H1 (cell line): ENCODE measurements around the gene AGPAT4. TPM values are rescaled to one million over a fixed set of nuclear protein-coding genes. Genes with fewer than 3 reads are reported as not detected.

Experiments used
- CTCF ChIA-PET: fragments of 300-600 bp; sonication (Branson Sonifier 250); formaldehyde crosslinking; loops from one replicate; lab custom pipeline; 2021; ENCODE audit not compliant: partially characterized antibody; lab: Charles Lee
- POLR2A ChIA-PET: fragments of 300-600 bp; sonication (Branson Sonifier 250); formaldehyde crosslinking; loops from one replicate; lab custom pipeline; 2021; ENCODE audit warnings: inconsistent platforms; ENCODE audit not compliant: partially characterized antibody; lab: Charles Lee
- DNase-seq, 2 experiments: peaks; one replicate each; pipeline versions ENCODE4 v3.0.0 to v3.0.0-alpha.2; 2010 to 2022; ENCODE audit warnings: low spot score in 2 of 2, low read depth in 1 of 2, mixed read lengths in 1 of 2
- FAIRE-seq: peaks from 2 replicates; lab custom pipeline; 2011; peaks lifted over from hg19 to GRCh38; lab: Jason Lieb, UNC
- H2AFZ ChIP-seq: 2 replicates; pipeline ENCODE4 v1.8.1; 2012; ENCODE audit warnings: low read length, inconsistent platforms
- H2AK5ac ChIP-seq: 2 replicates; pipeline ENCODE4 v1.6.1; 2013; ENCODE audit warnings: low read depth, low read length
- H2BK120ac ChIP-seq: replicated peaks from 2 replicates; pipeline ENCODE3; 2013; ENCODE audit warnings: low read depth, low read length, inconsistent platforms
- H2BK12ac ChIP-seq: 2 replicates; pipeline ENCODE4 v1.6.1; 2013; ENCODE audit warnings: low read depth, low read length
- H2BK15ac ChIP-seq: 2 replicates; pipeline ENCODE4 v1.6.1; 2013; ENCODE audit warnings: low read length
- H2BK20ac ChIP-seq: 2 replicates; pipeline ENCODE4 v1.6.1; 2013; ENCODE audit warnings: low read length
- H2BK5ac ChIP-seq: 2 replicates; pipeline ENCODE4 v1.6.1; 2013; ENCODE audit warnings: low read depth, low read length
- H3K14ac ChIP-seq: 2 replicates; pipeline ENCODE4 v1.6.1; 2013; ENCODE audit warnings: inconsistent platforms; ENCODE audit not compliant: insufficient read length
- H3K18ac ChIP-seq: 2 replicates; pipeline ENCODE4 v1.6.1; 2013; ENCODE audit warnings: low read length; ENCODE audit errors: extremely low read depth
- H3K23ac ChIP-seq: 2 replicates; pipeline ENCODE4 v1.6.1; 2013; ENCODE audit warnings: inconsistent platforms; ENCODE audit not compliant: insufficient read length
- H3K23me2 ChIP-seq: 2 replicates; pipeline ENCODE4 v1.6.1; 2013; ENCODE audit warnings: low read depth, low read length
- H3K27ac ChIP-seq: 2 replicates; pipeline ENCODE4 v1.6.1; 2011; ENCODE audit warnings: low read depth, low read length, inconsistent platforms
- H3K27me3 ChIP-seq, 4 experiments: replicated peaks in 1 of 4; 1 replicate in 1 of 4; 2 replicates in 3 of 4; pipeline versions ENCODE4 v1.6.1 to v1.8.1; 2011 to 2013; ENCODE audit warnings: low read length in 3 of 4, mild to moderate bottlenecking in 3 of 4, inconsistent platforms in 2 of 4, mixed read lengths in 2 of 4, moderate library complexity in 1 of 4; ENCODE audit not compliant: control insufficient read depth in 3 of 4, insufficient read depth in 3 of 4; ENCODE audit errors: extremely low read depth in 1 of 4
- H3K36me3 ChIP-seq, 4 experiments: 2 replicates each; pipeline versions ENCODE4 v1.6.1 to v1.8.1; 2011 to 2013; ENCODE audit warnings: mild to moderate bottlenecking in 4 of 4, low read length in 3 of 4, moderate library complexity in 2 of 4, control low read depth in 1 of 4, inconsistent platforms in 1 of 4; ENCODE audit not compliant: insufficient read depth in 4 of 4, control insufficient read depth in 2 of 4
- H3K4ac ChIP-seq: replicated peaks from 2 replicates; pipeline ENCODE3; 2013; ENCODE audit warnings: low read length, low read depth, mixed read lengths, inconsistent platforms; ENCODE audit not compliant: insufficient read length
- H3K4me1 ChIP-seq, 4 experiments: replicated peaks in 1 of 4; 1 replicate in 1 of 4; 2 replicates in 3 of 4; pipeline versions ENCODE4 v1.6.1 to v1.8.1; 2011 to 2013; ENCODE audit warnings: low read length in 3 of 4, inconsistent platforms in 2 of 4, mixed read lengths in 1 of 4; ENCODE audit not compliant: insufficient read depth in 4 of 4, control insufficient read depth in 3 of 4
- H3K4me2 ChIP-seq, 2 experiments: 2 replicates each; pipeline versions ENCODE4 v1.6.1 to v1.8.1; 2011 to 2013; ENCODE audit warnings: low read depth in 2 of 2, low read length in 2 of 2, control low read depth in 1 of 2, inconsistent platforms in 1 of 2, mild to moderate bottlenecking in 1 of 2; ENCODE audit not compliant: insufficient read depth in 1 of 2
- H3K4me3 ChIP-seq, 4 experiments: fragments of 200-600, 300-600 bp in 1 of 4; sonication (generic), shearing (Covaris generic), sonication (Bioruptor Twin) in 1 of 4; 2 replicates each; pipeline versions ENCODE4 v1.5.1 to v1.8.1; 2011 to 2016; ENCODE audit warnings: low read length in 4 of 4, low read depth in 3 of 4, control low read depth in 2 of 4, inconsistent platforms in 2 of 4, mild to moderate bottlenecking in 2 of 4, mixed read lengths in 1 of 4, moderate library complexity in 1 of 4; ENCODE audit not compliant: insufficient read depth in 2 of 4; ENCODE audit errors: extremely low read depth in 1 of 4
- H3K56ac ChIP-seq: replicated peaks from 2 replicates; pipeline ENCODE3; 2013; ENCODE audit warnings: low read depth, mild to moderate bottlenecking, mixed read lengths, low read length, inconsistent platforms; ENCODE audit not compliant: insufficient read length
- H3K79me1 ChIP-seq: 2 replicates; pipeline ENCODE4 v1.6.1; 2013; ENCODE audit warnings: low read depth, low read length, control low read depth
- H3K79me2 ChIP-seq, 2 experiments: 2 replicates each; pipeline versions ENCODE4 v1.6.1 to v1.8.1; 2012 to 2013; ENCODE audit warnings: low read length in 2 of 2, mild to moderate bottlenecking in 2 of 2, inconsistent platforms in 1 of 2; ENCODE audit not compliant: insufficient read depth in 2 of 2, control insufficient read depth in 1 of 2
- H3K9ac ChIP-seq, 4 experiments: replicated peaks in 1 of 4; 1 replicate in 1 of 4; 2 replicates in 3 of 4; pipeline versions ENCODE4 v1.6.1 to v1.8.1; 2011 to 2013; ENCODE audit warnings: low read depth in 3 of 4, low read length in 3 of 4, control low read depth in 2 of 4, mild to moderate bottlenecking in 2 of 4, moderate library complexity in 2 of 4, inconsistent platforms in 1 of 4; ENCODE audit errors: extremely low read depth in 1 of 4
- H3K9me3 ChIP-seq, 2 experiments: 2 replicates each; pipeline versions ENCODE4 v1.6.1 to v1.8.1; 2012 to 2013; ENCODE audit warnings: mild to moderate bottlenecking in 2 of 2, moderate library complexity in 2 of 2, control low read depth in 1 of 2, inconsistent platforms in 1 of 2, low read depth in 1 of 2, low read length in 1 of 2, mixed read lengths in 1 of 2; ENCODE audit not compliant: insufficient read depth in 2 of 2
- H4K20me1 ChIP-seq, 2 experiments: replicated peaks in 1 of 2; 2 replicates each; pipeline versions ENCODE3 to v1.8.1; 2011 to 2013; ENCODE audit warnings: inconsistent platforms in 2 of 2, low read length in 2 of 2, mild to moderate bottlenecking in 1 of 2; ENCODE audit not compliant: insufficient read depth in 2 of 2, control insufficient read depth in 1 of 2
- H4K5ac ChIP-seq: 2 replicates; pipeline ENCODE4 v1.6.1; 2013; ENCODE audit warnings: low read length, low read depth, mixed read lengths, inconsistent platforms; ENCODE audit not compliant: insufficient read length
- H4K8ac ChIP-seq: 2 replicates; pipeline ENCODE4 v1.8.0; 2013; ENCODE audit warnings: mild to moderate bottlenecking, moderate library complexity, low read length, inconsistent platforms; ENCODE audit not compliant: insufficient read depth; ENCODE audit errors: extremely low read depth
- H4K91ac ChIP-seq: replicated peaks from 2 replicates; pipeline ENCODE3; 2013; ENCODE audit warnings: low read length, mixed read lengths, inconsistent platforms; ENCODE audit not compliant: insufficient read length
- BACH1 ChIP-seq: IDR thresholded peaks from 2 replicates; pipeline ENCODE4 v1.6.1; 2012; ENCODE audit warnings: low read length, improper control_type of control experiment
- BCL11A ChIP-seq, 2 experiments: IDR thresholded peaks; one replicate each; pipeline ENCODE4 v1.6.1; 2011; ENCODE audit warnings: low read depth in 2 of 2, low read length in 2 of 2, mild to moderate bottlenecking in 2 of 2
- CREB1 ChIP-seq: IDR thresholded peaks from 2 replicates; pipeline ENCODE4 v1.6.1; 2012; ENCODE audit warnings: inconsistent platforms
- E2F6 ChIP-seq: IDR thresholded peaks from 2 replicates; pipeline ENCODE4 v1.6.1; 2012; ENCODE audit warnings: inconsistent platforms
- KDM4A ChIP-seq: IDR thresholded peaks from one replicate; pipeline ENCODE4 v1.7.1; 2012; ENCODE audit warnings: low read depth, mild to moderate bottlenecking, moderate library complexity, low read length, inconsistent platforms; ENCODE audit not compliant: severe bottlenecking
- KDM5A ChIP-seq: fragments of 200-600 bp; IDR thresholded peaks from 2 replicates; pipeline ENCODE4 v1.7.1; 2012; ENCODE audit warnings: mild to moderate bottlenecking, low read length, inconsistent platforms, mixed read lengths
- POLR2A ChIP-seq, 2 experiments: IDR thresholded peaks; 1 replicate in 1 of 2; 2 replicates in 1 of 2; pipeline ENCODE4 v1.6.1; 2011; ENCODE audit warnings: low read depth in 2 of 2, low read length in 2 of 2, mild to moderate bottlenecking in 2 of 2; ENCODE audit errors: control extremely low read depth in 1 of 2
- RAD21 ChIP-seq, 2 experiments: IDR thresholded peaks in 1 of 2; conservative IDR thresholded peaks in 1 of 2; 2 replicates each; pipeline ENCODE4 v1.6.1; 2011; ENCODE audit warnings: low read depth in 2 of 2, low read length in 2 of 2, improper control_type of control experiment in 1 of 2, inconsistent platforms in 1 of 2, mild to moderate bottlenecking in 1 of 2, moderate library complexity in 1 of 2
- RXRA ChIP-seq: IDR thresholded peaks from 2 replicates; pipeline ENCODE4 v1.6.1; 2011; ENCODE audit warnings: low read depth, mild to moderate bottlenecking, low read length, moderate library complexity; ENCODE audit not compliant: insufficient read depth
- SP1 ChIP-seq: IDR thresholded peaks from 2 replicates; pipeline ENCODE4 v1.6.1; 2011; ENCODE audit warnings: low read depth, low read length
- SP2 ChIP-seq: IDR thresholded peaks from 2 replicates; pipeline ENCODE4 v1.6.1; 2012; ENCODE audit warnings: mild to moderate bottlenecking, low read length, inconsistent platforms
- YY1 ChIP-seq: IDR thresholded peaks from 2 replicates; pipeline ENCODE4 v1.6.1; 2011; ENCODE audit warnings: low read depth, mild to moderate bottlenecking, low read length
- ZNF274 ChIP-seq: IDR thresholded peaks from 2 replicates; pipeline ENCODE4 v1.7.0; 2012; ENCODE audit warnings: low read length, borderline replicate concordance; ENCODE audit errors: extremely low read depth
- polyA plus RNA-seq, 7 experiments: library from polyadenylated mRNA; depleted of rRNA in 3 of 7; stranded (reverse) in 5 of 7; unstranded in 2 of 7; fragments of >200 nt in 5 of 7; fragments of 200-250 nt in 2 of 7; gene quantifications; 1 replicate in 5 of 7; 2 replicates in 1 of 7; 4 replicates in 1 of 7; pipeline versions ENCODE4 v1.2.1 to v1.2.3, GENCODE V29; 2011 to 2013; ENCODE audit warnings: missing spikeins in 2 of 7, mixed read lengths in 2 of 7
- total RNA-seq: library from RNA; stranded (reverse); fragmentation: NEBNext Ultra II Directional; extraction: Animal tissue kit (Norgen Biotek cat#: 25700); gene quantifications from 2 replicates; pipeline ENCODE4 v1.2.1, GENCODE V29; 2021
- TF ChIP-seq, protein P1 (sequence below): IDR thresholded peaks from 2 replicates; pipeline ENCODE4 v1.6.1; 2012; ENCODE audit warnings: low read length, inconsistent platforms

Gene AGPAT4
- total and polyA plus RNA-seq, 2 of the 8 experiments (the other 6 are each of a cell fraction or from before 2014, with no cell fraction given) = 13.5 to 23.8 TPM

DNA sequence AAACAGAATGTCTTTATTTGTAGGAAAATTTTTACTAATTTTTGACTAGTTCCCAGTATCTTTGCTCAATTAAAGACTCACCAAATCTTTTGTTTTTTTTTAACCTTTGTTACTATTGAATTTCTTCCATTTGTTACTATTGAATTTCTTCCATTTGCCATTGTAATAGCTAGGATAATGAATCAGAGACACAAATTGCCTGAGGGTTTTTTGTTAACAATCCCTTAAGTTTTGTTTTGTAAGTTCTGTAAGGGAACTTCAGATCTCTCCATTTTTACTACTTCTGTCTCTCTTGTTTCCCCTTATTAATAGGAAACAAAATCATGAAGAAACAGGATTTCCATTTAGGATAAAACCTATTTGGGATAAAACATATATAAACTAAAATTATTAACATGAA is 177.9 kb downstream of the AGPAT4 start:
- Histone ChIP-seq H2AFZ (no peak overlapping the region), H3K36me3 (peaks cover 2 to 36% (median 16%) of the 10 kb centered on the region in 4 experiments), H3K9me3 (no peaks in the 10 kb centered on the region), H3K18ac (no peak overlapping the region), H3K14ac (no peak overlapping the region), H3K27me3 (no peaks in the 10 kb centered on the region), H3K9ac (no peak overlapping the region), H4K91ac (no peak overlapping the region), H2AK5ac (no peak overlapping the region), H3K79me1 (no peaks in the 10 kb centered on the region), H3K23me2 (no peaks in the 10 kb centered on the region), H3K56ac (no peak overlapping the region), H4K5ac (no peak overlapping the region), H2BK15ac (no peak overlapping the region), H3K79me2 (no peaks in the 10 kb centered on the region), H3K4ac (no peak overlapping the region), H2BK20ac (no peak overlapping the region), H3K4me3 (no peak overlapping the region), H2BK120ac (no peak overlapping the region), H3K4me1 (no peaks in the 10 kb centered on the region), H3K27ac (no peak overlapping the region), H2BK5ac (no peak overlapping the region), H4K20me1 (no peaks in the 10 kb centered on the region), H4K8ac (no peak overlapping the region), H3K23ac (no peak overlapping the region), H2BK12ac (no peak overlapping the region), H3K4me2 (no peak overlapping the region)
- ChIA-PET CTCF (interaction anchor here (1.0 to 1.9 kb wide), 3 partner anchors 103 to 278 kb away, joined by 3 to 6 read pairs (median 6); no protein-coding TSS in a partner anchor), POLR2A (no interaction called here)
- no peak for FAIRE-seq
- no peak for DNase-seq
- TF ChIP-seq ZNF274 (no peak), KDM4A (no peak), KDM5A (no peak), CREB1 (no peak), YY1 (no peak), E2F6 (no peak), BCL11A (IDR thresholded peaks at IDR 0.05; ENCODE audit: low read depth in 2 of 2, low read length in 2 of 2) (no peak), SP2 (no peak), RAD21 (IDR thresholded peaks at IDR 0.05 in 1 of 2, conservative IDR thresholded peaks at IDR 0.05 in 1 of 2; ENCODE audit: low read depth in 2 of 2, low read length in 2 of 2) (no peak), RXRA (no peak), BACH1 (no peak), SP1 (no peak), POLR2A (IDR thresholded peaks at IDR 0.05; ENCODE audit: control extremely low read depth in 1 of 2, low read depth in 2 of 2, low read length in 2 of 2) (no peak)
- TF ChIP-seq, protein P1, sequence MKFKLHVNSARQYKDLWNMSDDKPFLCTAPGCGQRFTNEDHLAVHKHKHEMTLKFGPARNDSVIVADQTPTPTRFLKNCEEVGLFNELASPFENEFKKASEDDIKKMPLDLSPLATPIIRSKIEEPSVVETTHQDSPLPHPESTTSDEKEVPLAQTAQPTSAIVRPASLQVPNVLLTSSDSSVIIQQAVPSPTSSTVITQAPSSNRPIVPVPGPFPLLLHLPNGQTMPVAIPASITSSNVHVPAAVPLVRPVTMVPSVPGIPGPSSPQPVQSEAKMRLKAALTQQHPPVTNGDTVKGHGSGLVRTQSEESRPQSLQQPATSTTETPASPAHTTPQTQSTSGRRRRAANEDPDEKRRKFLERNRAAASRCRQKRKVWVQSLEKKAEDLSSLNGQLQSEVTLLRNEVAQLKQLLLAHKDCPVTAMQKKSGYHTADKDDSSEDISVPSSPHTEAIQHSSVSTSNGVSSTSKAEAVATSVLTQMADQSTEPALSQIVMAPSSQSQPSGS = no peak
